GM23248 (cell line): ENCODE measurements around the gene THADA.

ENCODE experiments used
- EZH2 ChIP-seq: fragments of 200-600 bp; sonication (generic); IDR thresholded peaks from 2 replicates; pipeline ENCODE4 v1.6.1; 2018; ENCODE audit warnings: antibody characterized with exemption, mild to moderate bottlenecking; ENCODE audit not compliant: insufficient read depth, poor library complexity, severe bottlenecking
- EZH2phosphoT487 ChIP-seq: fragments of 200-600 bp; sonication (generic); IDR thresholded peaks from 2 replicates; pipeline ENCODE4 v1.6.1; 2018; ENCODE audit warnings: antibody characterized with exemption, moderate library complexity, mild to moderate bottlenecking, low read depth; ENCODE audit not compliant: insufficient read depth

DNA sequence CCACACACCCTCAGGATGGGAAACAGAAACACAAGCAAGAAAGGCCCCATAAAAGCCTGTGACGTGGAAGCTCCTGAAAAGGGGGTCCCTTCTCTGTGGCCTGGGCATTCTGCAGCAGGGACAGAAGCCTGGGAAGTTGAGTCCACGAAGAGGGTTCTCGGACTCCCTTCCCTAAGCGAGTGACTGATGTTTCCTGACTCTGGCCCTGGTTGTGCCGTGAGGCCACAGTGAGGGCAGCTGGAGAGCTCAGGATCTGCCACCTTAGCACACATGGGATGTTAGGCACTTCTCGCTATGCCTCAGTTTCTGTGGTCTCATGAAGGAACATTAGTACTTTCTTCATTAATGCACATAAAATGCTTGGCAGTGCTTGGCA, 282.2 kb downstream of the THADA start:
- no peak for TF ChIP-seq EZH2
- TF ChIP-seq EZH2phosphoT487: no peak
